SKM-1 (cell line): Measurements from ENCODE around the gene KANSL1.

Source experiments
- DNase-seq: peaks from one replicate; lab custom pipeline; 2025; ENCODE audit not compliant: unreplicated experiment; lab: John Stamatoyannopoulos, UW

KANSL1 gene

GRCh38 chr17:46085522-46085921 is 107.7 kb downstream of the KANSL1 start:
- no peak for DNase-seq

DNA sequence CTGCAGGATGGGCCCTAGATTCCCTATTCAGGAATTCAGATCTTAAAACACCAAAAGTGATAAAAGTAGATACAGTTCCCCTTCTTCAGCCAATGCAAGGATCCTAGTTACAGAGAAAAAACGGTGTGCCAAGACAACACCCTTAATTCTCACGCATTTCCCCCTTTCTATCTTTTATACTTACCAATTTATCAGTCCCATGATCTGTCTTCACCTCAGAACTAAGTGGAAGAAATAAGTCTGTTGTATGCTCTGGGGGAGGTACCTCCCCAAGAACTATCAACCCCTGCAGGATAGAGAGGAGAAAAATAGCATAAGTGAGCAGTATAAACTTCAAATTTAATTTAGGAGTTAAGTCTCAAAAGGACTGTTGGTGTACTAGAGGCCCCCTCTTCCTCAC is 111.0 kb downstream of the KANSL1 start:
- DNase-seq = no peak

DNA sequence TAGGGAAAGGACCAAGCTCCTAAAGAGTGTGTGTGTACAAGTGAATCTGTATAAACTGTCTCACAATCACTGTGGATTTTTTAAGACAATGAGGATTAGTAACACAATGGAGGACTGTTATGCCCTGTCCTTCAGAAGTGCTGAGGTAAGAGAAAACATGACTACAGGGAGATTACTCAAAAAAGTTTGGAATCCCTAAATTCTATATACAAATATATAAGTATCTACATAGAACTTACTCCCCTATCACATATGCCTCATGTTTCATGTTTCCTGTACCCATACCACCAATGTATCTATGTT is 112.3 kb downstream of the KANSL1 start:
- no peak for DNase-seq

GRCh38 chr17:46080118-46081017 is 112.9 kb downstream of the KANSL1 start:
- DNase-seq = no peak

- DNase-seq = no peak
These were observed 114.6 kb downstream of the KANSL1 start for GRCh38 chr17:46078675-46079074.

GRCh38 chr17:46074540-46074939 is 118.7 kb downstream of the KANSL1 start:
- DNase-seq = no peak

DNA sequence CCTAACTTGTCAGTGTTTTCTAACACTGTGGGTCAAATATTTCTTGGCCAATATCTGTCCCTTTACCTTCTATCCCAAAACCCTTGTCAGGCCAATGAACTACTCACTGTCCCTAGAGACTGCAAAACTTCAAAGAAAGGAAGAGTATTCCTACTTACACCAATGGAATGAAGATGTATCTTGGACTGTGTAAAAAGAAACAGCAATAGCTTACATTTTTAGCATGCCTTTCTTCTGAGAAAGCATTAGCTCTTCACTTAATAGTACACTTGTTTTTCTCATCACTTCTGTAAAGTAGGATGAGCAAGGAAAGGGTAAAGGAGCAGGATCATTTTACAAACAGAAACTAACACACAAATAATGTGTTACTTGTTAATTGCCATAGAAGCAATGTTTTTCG is 120.2 kb downstream of the KANSL1 start:
- DNase-seq = no peak

GRCh38 chr17:46071796-46072195 is 121.4 kb downstream of the KANSL1 start:
- DNase-seq = no peak

DNA sequence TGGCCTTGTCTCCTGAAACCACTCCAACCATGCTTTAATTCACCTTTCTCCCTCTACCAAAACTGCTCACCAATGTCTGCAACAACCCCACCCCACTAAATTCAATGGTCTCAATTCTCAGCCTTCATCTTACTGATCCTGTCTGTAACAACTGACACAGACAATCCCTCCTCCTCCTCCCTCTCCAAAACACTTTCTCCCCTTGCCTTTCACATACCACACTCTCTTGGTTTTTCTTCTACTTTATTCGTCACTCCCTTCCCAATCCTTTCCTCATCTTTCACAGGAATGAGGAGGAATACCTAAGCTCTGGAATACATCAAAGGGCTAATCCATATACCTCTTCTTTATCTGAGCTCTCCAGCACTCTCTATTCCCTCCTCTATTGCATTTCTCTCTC is 128.8 kb downstream of the KANSL1 start:
- no peak for DNase-seq

GRCh38 chr17:46063241-46063640 is 130.0 kb downstream of the KANSL1 start:
- no peak for DNase-seq

GRCh38 chr17:46061435-46061834 is 131.8 kb downstream of the KANSL1 start:
- no peak for DNase-seq

GRCh38 chr17:46060461-46060860 is 132.8 kb downstream of the KANSL1 start:
- DNase-seq = no peak

GRCh38 chr17:46059486-46059885 is 133.7 kb downstream of the KANSL1 start:
- DNase-seq = no peak

GRCh38 chr17:46057366-46057765 is 135.9 kb downstream of the KANSL1 start:
- no peak for DNase-seq

GRCh38 chr17:46056800-46057304 is 136.4 kb downstream of the KANSL1 start:
- peak; percentile 9 for DNase-seq

GRCh38 chr17:46053911-46054534 is 139.2 kb downstream of the KANSL1 start:
- no peak for DNase-seq

GRCh38 chr17:46049656-46050055 is 143.6 kb downstream of the KANSL1 start:
- no peak for DNase-seq

DNA sequence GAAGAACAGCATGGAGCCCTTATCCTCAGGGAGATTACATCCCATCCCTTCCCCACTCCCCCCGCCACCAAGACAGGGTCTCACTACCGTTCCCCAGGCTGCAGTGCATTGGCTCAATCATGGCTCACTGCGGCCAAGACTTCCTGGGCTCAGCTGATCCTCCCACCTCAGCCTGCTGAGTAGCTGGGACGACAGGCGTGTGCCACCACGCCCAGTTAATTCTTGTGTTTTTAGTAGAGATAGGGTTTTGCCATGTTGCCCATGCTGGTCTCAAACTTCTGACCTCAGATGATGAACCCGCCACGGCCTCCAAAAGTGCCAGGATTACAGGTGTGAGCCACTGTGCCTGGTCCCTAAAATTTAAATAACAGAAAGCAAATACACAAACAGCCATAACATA is 145.4 kb downstream of the KANSL1 start:
- DNase-seq = no peak

DNA sequence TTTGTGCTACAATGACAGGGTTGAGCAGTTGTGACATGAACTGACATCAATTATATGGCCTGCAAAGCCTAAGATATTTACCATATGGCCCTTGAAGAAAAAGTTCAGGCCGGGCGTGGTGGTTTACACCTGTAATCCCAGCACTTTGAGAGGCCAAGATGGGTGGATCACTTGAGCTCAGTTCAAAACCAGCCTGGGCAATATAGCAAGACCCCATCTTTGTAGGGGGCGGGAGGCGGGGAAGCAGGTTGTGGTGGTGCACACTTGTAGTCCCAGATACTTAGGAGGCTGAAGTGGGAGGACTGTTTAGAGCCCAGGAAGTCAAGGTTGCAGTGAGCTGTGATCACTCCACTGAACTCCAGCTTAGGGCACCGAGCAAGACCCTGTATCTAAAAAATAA is 145.8 kb downstream of the KANSL1 start:
- DNase-seq = no peak

DNA sequence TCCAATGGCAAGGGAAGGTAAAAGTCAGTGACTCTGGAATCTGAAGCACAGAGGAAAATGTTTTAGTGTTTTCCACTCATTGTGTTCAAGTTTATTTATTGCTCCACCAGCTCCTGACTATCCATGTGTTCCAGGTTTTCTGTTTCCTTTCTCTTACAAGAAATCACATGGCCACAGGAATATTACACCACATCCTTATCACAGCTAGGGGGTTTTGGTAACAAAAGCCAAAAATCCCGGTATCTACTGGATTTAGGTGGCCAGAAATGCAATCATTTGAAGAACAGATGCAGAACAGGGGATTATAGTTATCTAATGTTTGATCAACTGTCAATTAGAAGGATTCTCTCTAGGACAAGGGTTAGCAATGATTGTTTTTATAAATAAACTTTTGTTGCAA is 146.3 kb downstream of the KANSL1 start:
- no peak for DNase-seq

DNA sequence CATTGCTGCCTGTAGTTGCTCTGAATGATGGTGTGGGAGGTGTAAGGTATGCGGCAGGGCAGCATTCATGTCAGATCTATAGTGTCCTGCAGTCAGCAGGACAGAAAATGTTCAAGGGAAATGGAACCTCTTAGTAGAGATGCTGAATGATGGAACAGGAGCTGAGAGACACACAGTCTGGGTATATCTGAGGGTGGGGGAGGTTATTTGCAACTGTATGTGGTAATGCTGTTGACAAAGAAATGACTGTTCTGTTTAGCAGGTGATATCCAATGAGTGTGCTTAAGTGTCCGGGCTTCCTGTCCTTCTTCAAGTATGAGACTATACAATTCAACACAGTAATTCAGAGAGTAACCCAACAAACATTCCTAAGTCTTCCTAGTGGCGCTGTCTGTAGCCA is 147.6 kb downstream of the KANSL1 start:
- no peak for DNase-seq

DNA sequence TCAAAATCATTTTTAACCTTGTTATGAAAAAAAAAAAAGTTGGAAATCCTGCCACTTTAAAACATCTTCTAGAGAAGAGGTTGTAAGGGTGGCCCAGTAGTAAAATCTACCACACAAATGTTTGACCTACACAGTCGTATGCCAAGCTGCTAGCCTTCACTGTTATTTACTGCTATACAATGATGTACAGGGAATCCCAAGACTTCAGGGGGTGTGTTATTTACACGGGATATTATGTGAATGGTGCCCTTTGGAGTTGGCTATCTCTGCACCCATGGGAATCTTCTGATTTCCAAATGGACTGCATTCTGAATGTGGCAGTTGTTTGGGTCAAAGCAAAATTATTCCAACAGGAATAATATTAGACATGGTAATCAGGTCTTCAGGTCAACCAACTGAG is 148.2 kb downstream of the KANSL1 start:
- no peak for DNase-seq
